Measurements from ENCODE around the gene CDHR3. TPM values are rescaled to one million over a fixed set of nuclear protein-coding genes. Genes with fewer than 3 reads are reported as not detected.

Gene CDHR3
- total and polyA plus RNA-seq, 9 of the 15 experiments (the other 6 are each of a cell fraction or from before 2014, with no cell fraction given): 0.03 to 0.66 (median 0.24) TPM; not detected in 1

DNA sequence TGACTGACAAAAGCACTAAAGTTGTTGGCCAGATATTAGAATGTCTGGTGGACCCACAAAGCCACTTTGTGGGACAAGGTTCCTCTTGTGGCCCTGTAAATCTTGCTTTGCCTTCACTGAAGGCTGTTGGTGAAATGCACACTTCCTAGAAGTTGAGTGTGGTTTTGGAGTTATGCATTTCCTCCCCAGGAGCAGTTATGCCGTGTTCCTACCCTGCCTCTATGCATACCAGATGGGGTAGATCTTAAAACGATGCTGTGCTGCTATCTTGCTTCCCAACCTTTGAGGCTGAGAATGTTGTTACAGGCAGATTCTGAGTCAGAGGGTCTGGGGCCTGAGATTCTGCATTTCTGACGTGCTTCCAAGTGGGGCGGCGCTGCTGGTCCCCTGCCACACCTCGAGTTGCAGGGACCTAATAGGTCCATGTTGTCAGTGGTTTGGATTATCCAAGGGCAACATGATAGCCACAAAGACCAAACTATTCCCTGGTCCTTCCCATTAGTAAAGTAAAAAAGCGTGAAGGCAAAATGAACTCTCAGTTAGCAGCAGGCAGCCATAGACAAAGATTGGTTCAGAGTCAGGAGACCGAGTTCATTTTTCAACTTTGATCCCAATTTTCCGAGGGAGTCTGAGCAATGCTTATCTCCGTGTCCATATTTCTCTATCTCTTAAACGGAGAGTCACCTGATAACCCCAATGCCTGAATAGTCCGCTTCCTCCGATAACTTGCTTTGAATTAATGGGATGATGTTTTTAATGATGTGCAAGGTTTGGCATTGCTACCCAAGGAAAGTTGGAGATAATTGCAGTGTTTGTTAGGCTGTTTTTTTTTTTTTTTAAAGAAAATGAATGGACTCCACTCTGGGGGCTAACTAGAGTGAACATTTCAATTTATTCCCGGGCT is 55.8 kb downstream of the CDHR3 start (continued):
- TF ChIP-seq CC2D1A (IDR thresholded peaks at IDR 0.05) (peak; percentile 96; the same call in 1 of the 2 replicates), MTA1 (IDR thresholded peaks at IDR 0.05; ENCODE audit: borderline replicate concordance) (peak; percentile 42; the same call in 1 of the 2 replicates), E2F4 (CRISPR knock-in tag; IDR thresholded peaks at IDR 0.05; ENCODE audit: low read depth) (peak; percentile 18; the same call in 1 of the 2 replicates), FOXA3 (CRISPR knock-in tag; conservative IDR thresholded peaks at IDR 0.05 in 1 of 2, IDR thresholded peaks at IDR 0.05 in 1 of 2) (peak in 1 of 2 experiments; percentile 85; a peak in 3 of 4 replicates), SMARCB1 (IDR thresholded peaks at IDR 0.05; ENCODE audit: insufficient read length, low read depth) (no peak), ZNF274 (IDR thresholded peaks at IDR 0.05; ENCODE audit: borderline replicate concordance, low read depth, low read length) (peak; percentile 31; the same call in 1 of the 2 replicates), PCBP1 (IDR thresholded peaks at IDR 0.05; ENCODE audit: low read depth, low read length, poor library complexity, severe bottlenecking) (no peak), SMAD4 (CRISPR knock-in tag; conservative IDR thresholded peaks at IDR 0.05) (peak; percentile 89), ZNF263 (CRISPR knock-in tag; IDR thresholded peaks at IDR 0.05; ENCODE audit: borderline replicate concordance) (peak; percentile 59; the same call in 1 of the 2 replicates), ZBTB7A (IDR thresholded peaks at IDR 0.05; ENCODE audit: borderline replicate concordance, control insufficient read depth, low read depth, low read length) (peak; percentile 72; the same call in 1 of the 2 replicates), GTF2E2 (tag; IDR thresholded peaks at IDR 0.05) (no peak), ZBED1 (IDR thresholded peaks at IDR 0.05) (peak; percentile 84), TRIM25 (IDR thresholded peaks at IDR 0.05; ENCODE audit: borderline replicate concordance) (no peak), TEAD1 (CRISPR knock-in tag; IDR thresholded peaks at IDR 0.05) (peak; percentile 60 to 94; a peak in 3 of 4 replicates), NCOA1 (IDR thresholded peaks at IDR 0.05; ENCODE audit: low read depth) (peak; percentile 70; the same call in 1 of the 2 replicates)
- TF ChIP-seq, protein P1, sequence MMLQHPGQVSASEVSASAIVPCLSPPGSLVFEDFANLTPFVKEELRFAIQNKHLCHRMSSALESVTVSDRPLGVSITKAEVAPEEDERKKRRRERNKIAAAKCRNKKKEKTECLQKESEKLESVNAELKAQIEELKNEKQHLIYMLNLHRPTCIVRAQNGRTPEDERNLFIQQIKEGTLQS (IDR thresholded peaks at IDR 0.05): peak; percentile 72
- TF ChIP-seq, protein P1 (CRISPR knock-in tag; conservative IDR thresholded peaks at IDR 0.05): peak; percentile 93; the same call in 1 of the 2 replicates
- TF ChIP-seq, protein P2, sequence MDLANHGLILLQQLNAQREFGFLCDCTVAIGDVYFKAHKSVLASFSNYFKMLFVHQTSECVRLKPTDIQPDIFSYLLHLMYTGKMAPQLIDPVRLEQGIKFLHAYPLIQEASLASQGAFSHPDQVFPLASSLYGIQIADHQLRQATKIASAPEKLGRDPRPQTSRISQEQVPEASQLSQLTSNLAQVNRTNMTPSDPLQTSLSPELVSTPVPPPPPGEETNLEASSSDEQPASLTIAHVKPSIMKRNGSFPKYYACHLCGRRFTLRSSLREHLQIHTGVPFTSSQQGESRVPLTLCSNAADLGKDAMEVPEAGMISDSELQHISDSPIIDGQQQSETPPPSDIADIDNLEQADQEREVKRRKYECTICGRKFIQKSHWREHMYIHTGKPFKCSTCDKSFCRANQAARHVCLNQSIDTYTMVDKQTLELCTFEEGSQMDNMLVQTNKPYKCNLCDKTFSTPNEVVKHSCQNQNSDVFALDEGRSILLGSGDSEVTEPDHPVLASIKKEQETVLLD (IDR thresholded peaks at IDR 0.05): 0 out of 2 replicates have a peak, but pooled peaks have one; percentile 50
- TF ChIP-seq, protein P3, sequence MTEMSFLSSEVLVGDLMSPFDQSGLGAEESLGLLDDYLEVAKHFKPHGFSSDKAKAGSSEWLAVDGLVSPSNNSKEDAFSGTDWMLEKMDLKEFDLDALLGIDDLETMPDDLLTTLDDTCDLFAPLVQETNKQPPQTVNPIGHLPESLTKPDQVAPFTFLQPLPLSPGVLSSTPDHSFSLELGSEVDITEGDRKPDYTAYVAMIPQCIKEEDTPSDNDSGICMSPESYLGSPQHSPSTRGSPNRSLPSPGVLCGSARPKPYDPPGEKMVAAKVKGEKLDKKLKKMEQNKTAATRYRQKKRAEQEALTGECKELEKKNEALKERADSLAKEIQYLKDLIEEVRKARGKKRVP (CRISPR knock-in tag; IDR thresholded peaks at IDR 0.05): 0 out of 2 replicates have a peak, but pooled peaks have one; percentile 57

All from K562 (cell line).